ENCODE data around the gene FUT7.
A peak's percentile ranks its signal among the peaks of the same experiment; 100 is the strongest.
"Not testable (repeated sequence)": the region's sequence is repeated elsewhere in the genome, so short reads cannot be mapped to it uniquely, and the experiment has no call there.

FUT7 gene

GRCh38 chr9:137004285-137004684, 27.6 kb downstream of the FUT7 start:
- H3K4me1 ChIP-seq (ENCODE audit: insufficient read depth, low read length, severe bottlenecking); H3F3A ChIP-seq (ENCODE audit: insufficient read depth, low read length); H4K20me1 ChIP-seq (ENCODE audit: insufficient read depth, low read length); H3K4me3 ChIP-seq (ENCODE audit: low read depth, low read length, poor library complexity, severe bottlenecking); H3K4me2 ChIP-seq (ENCODE audit: low read length); H3K9me3 ChIP-seq (ENCODE audit: low read length); H2AFZ ChIP-seq (ENCODE audit: low read length); H3K79me2 ChIP-seq (ENCODE audit: insufficient read depth, low read length); H3K27ac ChIP-seq (ENCODE audit: low read depth, low read length, poor library complexity, severe bottlenecking); H3K9ac ChIP-seq (ENCODE audit: low read length); H3K9me2 ChIP-seq (ENCODE audit: low read depth, low read length); H3K27me3 ChIP-seq (ENCODE audit: insufficient read depth, low read length); H3K36me3 ChIP-seq (ENCODE audit: insufficient read depth, low read length): not testable (repeated sequence)
- peak; percentile 23; the same call in 1 of the 2 replicates for TF ChIP-seq CTCF (IDR thresholded peaks at IDR 0.05; ENCODE audit: low read length)

GRCh38 chr9:137002646-137003041, 29.2 kb downstream of the FUT7 start:
- Histone ChIP-seq H3K4me3 (ENCODE audit: low read depth, low read length, poor library complexity, severe bottlenecking) (no peak overlapping the region), H3F3A (ENCODE audit: insufficient read depth, low read length) (no peaks in the 10 kb centered on the region), H3K79me2 (ENCODE audit: insufficient read depth, low read length) (no peaks in the 10 kb centered on the region), H3K36me3 (ENCODE audit: insufficient read depth, low read length) (no peaks in the 10 kb centered on the region), H3K9me2 (ENCODE audit: low read depth, low read length) (no peaks in the 10 kb centered on the region), H3K9ac (ENCODE audit: low read length) (no peak overlapping the region), H4K20me1 (ENCODE audit: insufficient read depth, low read length) (no peaks in the 10 kb centered on the region), H2AFZ (ENCODE audit: low read length) (no peak overlapping the region), H3K4me2 (ENCODE audit: low read length) (no peak overlapping the region), H3K27me3 (ENCODE audit: insufficient read depth, low read length) (no peaks in the 10 kb centered on the region), H3K4me1 (ENCODE audit: insufficient read depth, low read length, severe bottlenecking) (peaks cover 7% of the 10 kb centered on the region), H3K9me3 (ENCODE audit: low read length) (no peaks in the 10 kb centered on the region), H3K27ac (ENCODE audit: low read depth, low read length, poor library complexity, severe bottlenecking) (no peak overlapping the region)
- TF ChIP-seq EZH2 (IDR thresholded peaks at IDR 0.05; ENCODE audit: borderline replicate concordance, low read length): no peak

- Histone ChIP-seq H3K4me2 (ENCODE audit: low read length) (no peak overlapping the region), H3K9me3 (ENCODE audit: low read length) (no peaks in the 10 kb centered on the region), H4K20me1 (ENCODE audit: insufficient read depth, low read length) (no peaks in the 10 kb centered on the region), H3F3A (ENCODE audit: insufficient read depth, low read length) (no peaks in the 10 kb centered on the region), H3K36me3 (ENCODE audit: insufficient read depth, low read length) (no peaks in the 10 kb centered on the region), H3K27me3 (ENCODE audit: insufficient read depth, low read length) (no peaks in the 10 kb centered on the region), H2AFZ (ENCODE audit: low read length) (no peak overlapping the region), H3K9ac (ENCODE audit: low read length) (no peak overlapping the region), H3K79me2 (ENCODE audit: insufficient read depth, low read length) (no peaks in the 10 kb centered on the region), H3K4me3 (ENCODE audit: low read depth, low read length, poor library complexity, severe bottlenecking) (no peak overlapping the region), H3K27ac (ENCODE audit: low read depth, low read length, poor library complexity, severe bottlenecking) (no peak overlapping the region), H3K9me2 (ENCODE audit: low read depth, low read length) (no peaks in the 10 kb centered on the region), H3K4me1 (ENCODE audit: insufficient read depth, low read length, severe bottlenecking) (peaks cover 7% of the 10 kb centered on the region)
- no peak for TF ChIP-seq CTCF (IDR thresholded peaks at IDR 0.05; ENCODE audit: low read length)
- TF ChIP-seq EZH2 (IDR thresholded peaks at IDR 0.05; ENCODE audit: borderline replicate concordance, low read length): no peak
Observed at GRCh38 chr9:137001857-137002645, 29.8 kb downstream of the FUT7 start.
